Muscle of back (tissue), 11 donors: ENCODE measurements around the gene CNTN1. TPM values are rescaled to one million over a fixed set of nuclear protein-coding genes. Genes with fewer than 3 reads are reported as not detected.

Experiments used
- DNase-seq, 3 donors: peaks; one replicate each; pipeline versions ENCODE4 v3.0.0 to v3.0.0-alpha.2; 2013
- polyA plus RNA-seq, 10 donors: library from polyadenylated mRNA; unstranded; fragments of 120-200 nt; gene quantifications; one replicate each; pipeline ENCODE4 v1.2.1, GENCODE V29; 2013; ENCODE audit not compliant: insufficient read length in 10 of 10

CNTN1 gene
- polyA plus RNA-seq, 10 donors = 3.2 to 38.2 (median 12.7) TPM

GRCh38 chr12:41103614-41104013 is 411.4 kb downstream of the CNTN1 start:
- no peak for DNase-seq

GRCh38 chr12:41106315-41106714 is 414.1 kb downstream of the CNTN1 start:
- no peak for DNase-seq

GRCh38 chr12:41108032-41108431 is 415.8 kb downstream of the CNTN1 start:
- DNase-seq = peak; percentile 61 to 89 (median 76)

- no peak for DNase-seq
Observed at GRCh38 chr12:41112903-41113302, 420.7 kb downstream of the CNTN1 start.

- no peak for DNase-seq
Observed at GRCh38 chr12:41120211-41120610, 428.0 kb downstream of the CNTN1 start.

- no peak for DNase-seq
Observed at GRCh38 chr12:41121374-41121773, 429.1 kb downstream of the CNTN1 start.
